ENCODE data around the gene TUBB1. TPM values are rescaled to one million over a fixed set of nuclear protein-coding genes. Genes with fewer than 3 reads are reported as not detected.

TUBB1 gene
- total RNA-seq, 1 donor from 2014 or later: not detected

DNA sequence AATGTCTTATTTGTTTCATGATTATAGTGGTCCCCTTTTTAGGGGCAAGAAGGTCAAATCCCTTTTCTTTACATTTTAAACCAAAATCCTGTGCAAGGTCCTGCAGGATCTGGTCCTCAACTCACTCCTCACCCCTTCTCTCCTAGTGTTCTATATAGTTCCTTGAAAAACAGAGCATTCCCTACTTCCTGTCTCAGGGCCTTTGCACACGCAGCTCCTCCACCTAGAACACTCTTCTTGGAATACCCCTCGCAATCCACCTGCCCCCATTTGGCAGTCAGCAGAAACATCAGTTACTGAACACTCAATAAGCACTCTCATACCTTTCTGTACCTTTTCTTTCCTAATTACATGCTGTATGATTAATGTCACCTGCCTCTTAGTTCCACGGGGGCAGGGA lies 16.2 kb downstream of the TUBB1 start:
- intact Hi-C loops (cut with micrococcal nuclease): no loop called here

DNA sequence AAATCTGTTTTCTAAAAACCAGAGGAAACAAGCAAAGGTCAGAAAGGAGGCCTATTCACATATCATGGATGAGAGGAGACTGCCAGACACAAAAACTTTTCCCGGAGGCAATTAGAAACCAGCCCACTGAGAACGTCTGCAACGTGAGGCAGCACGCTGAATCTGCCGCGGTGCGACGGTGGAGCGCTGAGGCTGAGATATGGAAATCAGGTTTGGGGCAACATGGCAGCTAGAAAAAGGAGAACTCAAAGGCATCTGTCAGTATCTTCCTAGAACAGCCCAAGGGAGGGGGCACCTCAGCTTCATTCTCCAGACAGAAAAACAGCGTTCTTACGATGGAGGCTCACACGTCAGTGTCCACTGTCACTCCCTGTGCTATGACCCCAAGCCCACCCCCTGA lies 18.2 kb downstream of the TUBB1 start:
- intact Hi-C loops (cut with micrococcal nuclease): no loop called here

DNA sequence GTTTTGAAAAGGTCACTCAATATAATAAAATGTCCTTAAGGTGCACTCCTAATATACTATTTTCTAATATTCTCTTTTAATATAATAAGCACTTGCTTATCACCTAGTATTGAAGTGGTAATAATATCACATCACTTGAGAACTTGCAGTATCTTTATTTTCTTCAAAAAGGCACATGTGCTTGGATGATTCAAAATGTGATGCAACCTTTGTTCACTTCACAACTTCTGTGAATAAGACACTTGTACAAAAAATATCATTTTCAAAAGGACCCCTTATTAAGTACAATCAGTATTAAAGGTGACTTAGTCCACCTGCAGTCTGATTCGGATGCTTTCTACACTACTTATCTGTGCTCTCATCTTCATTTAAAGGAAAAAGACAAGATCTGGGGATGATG lies 20.0 kb downstream of the TUBB1 start:
- intact Hi-C loops (cut with micrococcal nuclease): no loop called here

DNA sequence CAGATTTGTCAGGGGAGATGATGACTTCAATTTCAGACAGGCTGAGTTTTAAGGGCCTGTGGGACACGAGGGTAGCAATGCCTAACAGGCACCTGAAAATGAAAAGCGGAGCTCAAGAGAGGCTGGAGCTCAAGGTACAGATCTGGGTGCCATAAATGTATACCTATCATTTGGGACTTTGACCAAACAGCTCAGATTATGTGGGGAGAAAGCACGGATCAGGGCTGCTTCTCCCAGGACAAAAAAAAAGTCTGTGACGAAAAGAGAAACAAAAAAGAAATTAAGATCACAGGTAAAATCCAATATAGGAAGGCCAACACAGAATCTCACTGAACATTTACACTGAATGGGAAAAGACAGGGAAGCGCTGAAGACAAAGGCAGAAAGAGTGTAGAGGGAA lies 21.4 kb downstream of the TUBB1 start:
- intact Hi-C loops (cut with micrococcal nuclease): loop anchor here (5.0 kb wide), 1 partner anchor 107 kb away; no protein-coding TSS in a partner anchor

DNA sequence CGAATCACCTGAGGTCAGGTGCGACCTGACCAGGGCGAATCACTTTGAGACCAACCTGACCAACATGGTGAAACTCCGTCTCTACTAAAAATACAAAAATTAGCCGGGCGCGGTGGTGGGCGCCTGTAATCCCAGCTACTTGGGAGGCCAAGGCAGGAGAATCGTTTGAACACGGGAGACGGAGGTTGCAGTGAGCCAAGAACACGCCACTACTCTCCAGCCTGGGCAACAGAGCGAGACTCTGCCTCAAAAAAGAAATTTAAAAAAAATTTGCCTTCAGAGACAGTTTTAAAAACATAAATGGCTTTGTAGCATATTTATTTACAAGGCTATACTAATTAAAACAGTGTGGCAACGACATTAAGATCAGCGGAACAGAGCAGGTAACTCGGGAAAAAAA lies 22.3 kb downstream of the TUBB1 start:
- intact Hi-C loops (cut with micrococcal nuclease): loop anchor here (5.0 kb wide), 1 partner anchor 106 kb away; no protein-coding TSS in a partner anchor

DNA sequence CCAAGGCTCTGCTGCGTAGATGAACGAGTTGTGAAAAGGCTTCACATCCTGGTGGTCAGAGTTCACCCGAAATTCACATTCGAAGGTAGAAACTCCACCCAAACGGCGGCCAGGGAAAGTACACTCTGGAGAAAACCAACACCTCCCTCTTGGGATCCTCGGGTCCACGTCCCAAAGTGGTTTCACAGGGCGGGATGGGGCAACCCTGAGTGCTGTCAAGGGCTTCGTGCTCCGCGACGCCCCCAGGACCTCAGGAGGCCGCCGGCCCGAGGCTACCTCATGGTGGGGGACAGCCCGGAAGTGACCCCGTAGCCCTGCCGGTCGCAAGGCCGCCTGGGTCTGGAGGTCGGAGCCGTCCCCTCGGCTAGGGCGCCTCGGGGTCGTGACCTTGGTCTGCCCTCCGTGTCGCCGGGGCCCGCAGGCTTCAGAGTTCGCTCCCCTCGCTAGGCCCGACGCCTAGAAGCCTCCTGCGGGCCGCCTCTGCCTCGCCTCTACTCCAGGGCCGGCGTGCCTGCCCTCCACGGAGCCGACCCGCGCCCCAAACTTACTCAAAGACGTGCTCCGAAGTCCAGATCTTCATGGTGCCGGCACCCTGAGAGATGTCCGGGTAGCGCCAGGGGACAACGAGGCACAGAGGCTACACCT lies 23.0 kb downstream of the TUBB1 start, which contains the start of gene PRELID3B:
TSS of gene PRELID3B (minus strand) at position 636 of the 645 bp plus-strand sequence. CDS start at position 580, 56 bp downstream.
- intact Hi-C loops (cut with micrococcal nuclease): loop anchor here (1.0 to 5.0 kb wide), 5 partner anchors 10 to 152 kb away; partner anchors contain the start of genes ATP5F1E and NELFCD

DNA sequence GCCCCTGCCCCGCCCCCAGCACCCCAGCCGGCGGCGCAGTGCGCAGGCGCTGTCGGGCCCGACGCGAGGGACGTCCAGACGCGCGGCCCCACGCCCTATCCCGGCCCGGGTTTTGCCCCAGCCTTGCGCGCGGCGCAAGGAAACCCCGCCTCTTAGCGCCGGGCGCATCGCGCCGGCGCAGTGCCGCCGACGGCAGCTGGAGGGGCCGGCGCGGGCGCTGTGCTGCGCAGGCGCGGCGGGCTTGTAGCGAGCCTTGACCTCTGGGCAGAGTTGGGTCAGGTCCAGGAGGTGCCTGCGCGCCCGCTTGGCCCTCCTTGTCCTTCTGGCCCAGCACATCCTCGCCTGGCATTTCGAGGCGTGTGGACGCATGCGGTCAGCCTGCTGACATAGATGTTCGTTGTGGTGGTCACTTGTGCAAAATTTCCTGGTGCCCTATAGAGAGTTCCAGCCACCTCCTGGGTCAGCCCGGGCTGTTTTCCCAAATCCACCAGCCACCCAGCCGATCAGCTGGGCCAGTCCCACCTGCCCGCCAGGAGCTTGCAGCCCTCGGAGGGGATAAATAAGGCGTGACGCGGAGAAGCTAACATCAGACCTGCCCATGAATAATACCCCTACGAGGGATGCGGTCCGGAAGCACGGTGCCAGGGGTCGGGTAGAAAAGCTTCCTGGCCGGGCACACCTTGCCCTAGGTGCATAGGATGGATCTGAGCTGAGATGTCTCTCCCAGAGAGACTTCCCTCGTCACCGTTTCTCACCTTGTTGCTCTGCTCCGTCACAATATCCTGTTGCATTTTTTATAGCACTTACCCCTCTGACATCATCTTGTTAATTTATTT lies 23.8 kb downstream of the TUBB1 start:
- intact Hi-C loops (cut with micrococcal nuclease): loop anchor here (1.0 to 5.0 kb wide), 5 partner anchors 11 to 153 kb away; partner anchors contain the start of genes ATP5F1E and NELFCD

DNA sequence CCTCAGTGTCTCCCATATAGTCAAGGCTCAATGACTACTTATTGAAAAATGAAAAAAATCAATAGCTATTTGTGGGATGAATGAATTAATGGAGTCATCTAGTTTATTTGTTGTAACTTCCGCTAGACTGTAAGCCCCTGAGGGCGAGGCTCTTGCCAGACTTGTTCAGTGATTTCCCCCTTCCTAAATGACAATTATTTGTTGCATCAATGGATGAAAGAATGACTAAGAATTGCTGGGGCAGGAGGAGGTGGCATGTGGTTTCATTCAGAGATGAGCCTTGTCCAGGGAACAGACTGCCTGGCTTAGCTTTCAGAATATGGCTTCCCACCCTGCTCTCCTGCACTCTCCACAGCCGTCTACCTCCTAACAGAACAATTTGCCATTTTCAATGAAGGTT lies 24.5 kb downstream of the TUBB1 start:
- intact Hi-C loops (cut with micrococcal nuclease): loop anchor here (2.0 to 5.0 kb wide), 2 partner anchors 39 to 104 kb away; no protein-coding TSS in a partner anchor

DNA sequence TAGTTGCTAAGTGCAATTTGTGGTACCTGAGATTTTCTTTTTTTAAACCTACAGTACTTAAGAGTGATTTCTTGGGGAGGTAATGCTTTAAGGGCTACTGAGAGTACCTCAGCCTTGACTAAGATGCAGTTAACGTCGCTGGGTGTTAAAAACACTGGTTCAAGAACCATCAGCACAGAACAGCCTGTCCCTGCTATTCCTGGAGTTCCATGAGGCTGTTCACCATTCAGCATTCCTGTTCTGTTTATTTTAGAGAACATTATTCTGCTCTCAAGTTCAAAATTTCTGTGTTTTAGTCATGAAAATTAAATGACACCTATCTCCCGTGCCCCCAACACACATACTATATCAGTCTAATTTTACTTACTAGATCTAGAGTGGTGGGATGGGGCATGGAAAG lies 25.1 kb downstream of the TUBB1 start:
- intact Hi-C loops (cut with micrococcal nuclease): loop anchor here (5.0 kb wide), 1 partner anchor 103 kb away; no protein-coding TSS in a partner anchor

DNA sequence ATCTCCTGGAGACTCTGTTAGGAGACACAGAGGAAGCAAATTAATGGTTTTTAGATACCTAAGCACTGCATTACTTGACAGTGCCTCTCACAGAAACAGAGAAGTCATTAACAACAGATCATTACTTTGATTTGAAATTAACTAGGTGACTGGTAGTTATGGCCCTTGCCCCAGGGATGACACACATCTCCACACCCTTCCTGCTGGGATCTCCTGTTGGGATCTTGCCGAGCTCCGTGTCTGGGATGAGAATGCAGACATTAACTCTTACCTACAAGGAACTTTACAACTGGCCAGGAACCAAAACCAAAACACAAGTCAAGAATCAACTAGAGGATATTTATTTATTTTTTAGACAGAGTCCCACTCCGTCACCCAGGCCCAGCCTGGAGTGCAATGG lies 25.6 kb downstream of the TUBB1 start:
- intact Hi-C loops (cut with micrococcal nuclease): loop anchor here (5.0 kb wide), 1 partner anchor 103 kb away; no protein-coding TSS in a partner anchor

DNA sequence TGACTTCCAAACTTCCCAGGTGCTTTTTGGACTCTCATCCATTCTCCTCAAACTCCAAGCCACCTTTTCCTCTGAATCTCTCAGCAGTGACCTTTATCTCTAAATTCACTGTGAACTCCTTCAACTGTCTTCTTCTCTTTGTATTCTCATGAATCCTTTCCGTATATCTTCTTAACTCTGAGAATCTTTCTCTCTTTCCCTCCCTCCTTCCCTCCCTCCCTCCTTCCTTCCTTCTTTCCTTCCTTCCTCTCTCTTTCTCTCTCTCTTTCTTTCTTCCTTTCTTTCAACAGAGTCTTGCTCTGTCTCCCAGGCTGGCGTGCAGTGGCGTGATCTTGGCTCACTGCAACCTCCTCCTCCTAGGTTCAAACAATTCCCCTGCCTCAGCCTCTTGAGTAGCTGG lies 27.6 kb downstream of the TUBB1 start:
- intact Hi-C loops (cut with micrococcal nuclease): no loop called here

DNA sequence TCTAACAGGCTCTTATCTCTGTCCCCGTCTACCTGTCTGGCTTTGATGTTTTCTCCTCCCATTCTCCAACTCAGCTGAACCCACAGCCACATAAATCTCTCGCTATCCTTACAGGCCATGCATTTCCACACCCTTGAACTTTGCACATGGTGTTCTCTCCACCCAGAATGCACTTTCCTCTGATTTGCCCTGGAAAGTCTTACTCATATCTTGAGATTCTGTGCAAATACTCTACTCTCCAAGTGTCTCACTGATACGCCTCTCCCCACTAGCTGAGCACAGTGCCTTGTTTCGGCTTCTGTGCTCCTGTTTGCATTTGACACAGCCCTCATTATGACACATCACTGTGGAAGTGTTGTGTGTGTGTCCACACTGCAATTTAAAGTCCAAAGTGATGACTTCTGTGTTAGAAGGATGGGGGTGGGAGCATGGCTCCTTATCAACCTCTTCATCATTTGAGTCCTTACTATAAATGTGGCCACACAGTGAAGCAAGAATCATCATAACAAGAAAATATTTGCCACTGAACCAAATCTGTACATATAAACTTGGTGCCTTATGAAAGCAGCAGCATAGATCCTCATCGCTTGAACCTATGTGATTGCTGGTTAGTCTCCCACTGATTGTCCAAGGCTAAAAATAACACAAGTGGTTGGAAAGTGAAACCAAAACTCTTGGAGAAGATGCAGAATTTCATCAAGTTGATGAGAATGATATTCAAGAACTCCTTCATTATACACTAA lies 28.9 kb downstream of the TUBB1 start:
- intact Hi-C loops (cut with micrococcal nuclease): no loop called here

DNA sequence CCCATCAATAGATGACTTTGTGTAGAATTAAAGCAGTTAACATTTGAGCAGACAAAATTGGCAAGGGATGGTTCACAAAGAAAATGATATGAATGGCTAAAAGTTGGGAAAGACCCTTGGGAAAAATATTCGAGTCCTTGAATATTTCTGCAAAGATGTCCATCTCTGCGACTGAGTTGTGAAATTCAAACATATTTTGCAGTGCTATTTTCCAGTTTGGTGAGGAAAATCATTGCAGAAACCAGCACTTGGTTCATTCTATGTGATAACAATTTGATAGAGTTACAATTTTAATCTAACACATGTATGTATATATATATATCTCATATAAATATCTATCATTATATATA lies 29.4 kb downstream of the TUBB1 start:
- intact Hi-C loops (cut with micrococcal nuclease): no loop called here

DNA sequence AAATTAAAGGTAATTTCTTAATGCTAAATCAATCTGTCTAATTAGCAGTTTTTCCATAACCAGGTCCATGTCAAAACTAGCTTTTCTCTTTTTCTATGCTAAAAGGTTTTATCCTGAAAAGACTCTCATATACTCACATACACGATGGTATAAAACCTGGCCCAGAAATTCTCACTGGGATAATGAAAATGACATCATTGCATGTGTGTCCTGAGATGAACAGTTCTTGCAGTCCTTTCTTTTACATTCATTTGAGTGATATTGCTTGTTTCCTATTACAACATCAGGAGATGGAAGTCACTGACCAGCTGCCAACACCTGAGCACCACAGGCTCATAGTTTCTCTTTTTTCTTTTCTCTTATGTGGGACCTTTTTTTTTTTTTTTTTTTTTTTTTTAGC lies 31.2 kb downstream of the TUBB1 start:
- intact Hi-C loops (cut with micrococcal nuclease): no loop called here

DNA sequence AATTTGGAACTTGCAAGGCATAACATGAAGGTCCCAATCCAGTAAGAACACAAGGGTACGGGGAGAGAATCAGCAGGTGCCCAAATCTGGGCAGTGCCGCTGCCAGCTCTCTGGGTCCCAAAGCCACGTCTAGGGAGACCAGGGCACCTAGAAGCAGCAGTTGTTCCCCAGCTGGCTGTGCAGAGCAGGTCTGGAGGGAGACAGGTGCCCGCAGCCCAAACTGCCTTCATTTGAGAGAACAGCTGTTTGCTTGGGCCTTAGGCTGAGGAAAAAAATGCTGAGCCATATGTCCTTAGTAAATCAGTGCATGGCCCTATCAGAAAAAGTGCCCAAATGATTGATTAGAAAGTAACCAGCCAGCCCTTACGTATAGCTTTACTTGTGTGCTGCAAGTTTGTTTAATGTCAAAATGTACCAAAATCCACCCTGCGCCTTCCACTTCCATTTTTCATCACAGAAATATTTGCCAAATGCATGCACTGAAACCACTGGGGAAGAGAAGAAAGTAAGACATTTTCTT lies 32.5 kb downstream of the TUBB1 start:
- intact Hi-C loops (cut with micrococcal nuclease): no loop called here

DNA sequence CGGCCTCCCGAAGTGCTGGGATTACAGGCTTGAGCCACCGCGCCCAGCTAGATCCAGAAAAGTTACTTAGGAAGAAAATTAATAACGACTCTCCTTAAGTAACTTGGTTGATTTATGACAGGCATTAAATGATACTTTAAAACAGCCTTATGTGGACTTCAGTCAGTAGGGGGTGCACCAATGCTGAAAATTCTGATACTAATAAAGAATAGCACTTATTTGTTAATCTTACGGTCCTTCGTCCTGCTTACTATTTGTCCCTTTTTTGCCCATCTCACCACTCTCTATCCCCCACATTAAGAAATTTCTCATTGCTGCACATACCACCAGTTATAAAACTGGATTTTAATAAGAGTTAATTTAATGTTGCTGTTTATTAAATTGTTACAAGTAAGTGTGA lies 36.1 kb downstream of the TUBB1 start:
- intact Hi-C loops (cut with micrococcal nuclease): no loop called here

DNA sequence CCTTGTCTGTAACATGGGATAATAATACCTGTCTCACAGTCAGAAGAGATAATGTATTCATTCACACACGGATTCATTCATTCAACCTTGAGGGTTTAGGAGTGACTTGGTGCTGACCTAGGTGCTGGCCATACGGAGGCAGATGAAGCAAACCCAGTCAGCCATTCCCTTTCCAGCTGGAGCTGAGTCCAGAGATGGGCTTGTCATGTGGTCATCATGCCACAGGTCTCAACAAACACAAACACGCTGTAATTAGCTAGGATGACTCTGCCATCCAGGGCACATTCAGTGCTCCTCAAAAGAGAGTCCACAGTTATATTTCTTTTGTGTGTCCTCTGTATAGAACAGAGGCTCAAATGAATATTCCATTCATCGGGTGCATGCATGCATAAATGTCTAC lies 42.9 kb downstream of the TUBB1 start:
- intact Hi-C loops (cut with micrococcal nuclease): no loop called here

DNA sequence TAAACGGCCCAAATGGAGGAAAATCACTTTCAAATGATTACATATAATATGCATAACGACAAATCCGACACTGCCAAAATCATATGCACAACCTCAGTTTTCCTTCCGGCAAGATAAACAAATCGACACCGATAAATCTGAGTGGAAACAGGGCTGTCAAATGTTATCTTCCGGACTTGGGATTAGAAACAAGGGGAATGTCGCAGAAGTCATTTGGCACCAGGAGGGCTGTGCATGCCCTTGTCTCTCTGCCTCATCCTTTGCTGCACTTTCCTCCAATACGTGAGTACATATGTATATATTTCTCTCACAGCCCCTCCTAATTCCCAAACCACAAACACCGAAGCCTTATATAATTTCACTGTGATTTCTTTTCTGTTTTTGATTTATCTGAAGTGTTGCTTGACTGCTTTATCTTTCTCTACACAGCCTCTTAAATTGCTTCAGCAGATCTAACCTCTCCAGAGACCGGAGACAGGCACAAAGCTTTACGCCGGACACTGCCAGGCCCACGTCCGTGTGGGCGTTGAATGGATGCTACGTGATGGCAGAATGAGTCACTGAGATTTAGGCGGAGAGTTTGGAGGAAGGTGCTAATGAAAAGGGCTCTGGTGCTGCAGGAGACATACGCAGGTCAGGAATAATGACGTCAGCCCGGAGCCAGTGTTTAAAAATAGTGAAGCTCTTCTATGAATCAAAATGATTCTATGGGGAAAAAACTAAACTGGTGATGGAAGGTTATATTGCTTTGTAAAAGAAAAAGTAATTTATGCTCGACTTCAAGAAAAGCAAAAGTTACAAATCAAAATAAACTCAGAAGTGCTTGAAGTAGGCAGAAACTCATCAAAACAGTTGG lies 44.4 kb downstream of the TUBB1 start:
- intact Hi-C loops (cut with micrococcal nuclease): no loop called here

DNA sequence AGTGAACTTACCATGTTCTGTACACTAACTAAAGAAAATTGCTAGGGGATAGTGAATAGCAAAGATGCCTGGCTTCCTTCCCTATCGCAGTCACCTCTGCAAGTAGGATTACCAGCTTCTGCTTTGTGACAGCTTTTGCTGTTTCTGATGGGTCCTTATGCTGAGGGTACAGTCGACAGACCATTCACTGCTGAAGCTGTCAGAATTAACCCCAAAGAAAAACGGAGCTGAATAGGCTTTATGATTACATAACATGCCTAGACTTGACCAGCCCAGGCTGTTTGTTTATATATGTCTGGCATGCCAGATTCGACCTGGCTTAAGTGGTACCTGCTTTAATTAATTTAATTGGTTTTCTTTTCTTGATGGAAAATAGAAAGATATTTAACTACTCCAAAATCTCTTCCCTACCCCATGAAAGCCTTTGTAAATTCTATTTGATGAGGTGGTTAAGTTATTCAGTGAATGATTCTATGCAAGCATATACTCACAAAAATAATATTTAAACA lies 45.0 kb downstream of the TUBB1 start:
- intact Hi-C loops (cut with micrococcal nuclease): no loop called here

DNA sequence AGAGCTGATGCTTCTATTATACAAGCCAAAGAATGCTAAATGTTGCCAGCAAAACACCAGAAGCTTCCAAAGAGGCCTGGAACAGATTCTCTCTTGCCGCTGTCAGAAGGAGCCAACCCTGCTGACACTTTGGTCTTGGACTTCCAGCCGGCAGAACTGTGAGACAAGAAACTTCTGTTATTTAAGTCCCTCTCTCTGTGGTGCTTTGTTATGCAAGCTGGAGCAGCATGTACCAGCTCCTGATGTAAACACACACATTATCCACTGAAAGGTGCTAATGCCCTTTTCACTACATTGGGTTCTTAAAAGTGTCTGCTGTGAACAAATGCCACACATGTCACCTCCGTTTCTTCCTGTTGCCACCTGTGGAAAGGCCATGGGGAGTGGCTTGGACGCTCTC lies 49.3 kb downstream of the TUBB1 start:
- intact Hi-C loops (cut with micrococcal nuclease): no loop called here

All from T-helper 2 cell treated with Interferon-gamma antibody and Interleukin-4, amounts not matched to agents 100 ng/mL and 5 ng/mL, for 36 hours (primary cell).